ENCODE measurements around the gene NRDE2.

Gene NRDE2

GRCh38 chr14:90304502-90304901, 27.2 kb downstream of the NRDE2 start:
- no peak for TF ChIP-seq CTCF (conservative IDR thresholded peaks at IDR 0.05; ENCODE audit: low read depth, low read length)
- no peak overlapping the region for H3K4me3 ChIP-seq (ENCODE audit: low read length)
- no peak for DNase-seq (ENCODE audit: low read depth)

GRCh38 chr14:90303473-90303872, 28.3 kb downstream of the NRDE2 start:
- no peak for TF ChIP-seq CTCF (conservative IDR thresholded peaks at IDR 0.05; ENCODE audit: low read depth, low read length)
- no peak for DNase-seq (ENCODE audit: low read depth)
- H3K4me3 ChIP-seq (ENCODE audit: low read length): no peak overlapping the region

GRCh38 chr14:90302529-90303303, 29.0 kb downstream of the NRDE2 start:
- no peak for DNase-seq (ENCODE audit: low read depth)
- H3K4me3 ChIP-seq (ENCODE audit: low read length): no peak overlapping the region
- no peak for TF ChIP-seq CTCF (conservative IDR thresholded peaks at IDR 0.05; ENCODE audit: low read depth, low read length)

GRCh38 chr14:90301668-90302090, 30.1 kb downstream of the NRDE2 start:
- peak; percentile 59 for DNase-seq (ENCODE audit: low read depth)
- peak; percentile 67 for TF ChIP-seq CTCF (conservative IDR thresholded peaks at IDR 0.05; ENCODE audit: low read depth, low read length)
- H3K4me3 ChIP-seq (ENCODE audit: low read length): no peak overlapping the region

- no peak for TF ChIP-seq CTCF (conservative IDR thresholded peaks at IDR 0.05; ENCODE audit: low read depth, low read length)
- no peak overlapping the region for H3K4me3 ChIP-seq (ENCODE audit: low read length)
- DNase-seq (ENCODE audit: low read depth): no peak
Observed at GRCh38 chr14:90301122-90301521, 30.6 kb downstream of the NRDE2 start.

GRCh38 chr14:90300611-90301047, 31.1 kb downstream of the NRDE2 start:
- no peak overlapping the region for H3K4me3 ChIP-seq (ENCODE audit: low read length)
- DNase-seq (ENCODE audit: low read depth): no peak
- TF ChIP-seq CTCF (conservative IDR thresholded peaks at IDR 0.05; ENCODE audit: low read depth, low read length): no peak

GRCh38 chr14:90299408-90299807, 32.3 kb downstream of the NRDE2 start:
- no peak for TF ChIP-seq CTCF (conservative IDR thresholded peaks at IDR 0.05; ENCODE audit: low read depth, low read length)
- no peak overlapping the region for H3K4me3 ChIP-seq (ENCODE audit: low read length)
- DNase-seq (ENCODE audit: low read depth): no peak
